ENCODE results near the gene ADGRG1.

The ADGRG1 gene

GRCh38 chr16:57600048-57600835 lies 28.2 kb upstream of the ADGRG1 start:
- no peak overlapping the region for H3K27ac Mint-ChIP-seq
- H3K4me1 Mint-ChIP-seq (ENCODE audit: low read depth), result peaks cover 46% of the 10 kb centered on the region
- H3K36me3 Mint-ChIP-seq (ENCODE audit: low read depth), result peaks cover 7% of the 10 kb centered on the region
- H3K27me3 Mint-ChIP-seq (ENCODE audit: low read depth), result peaks cover 3% of the 10 kb centered on the region
- no peak overlapping the region for H3K4me3 Mint-ChIP-seq
- H3K9me3 Mint-ChIP-seq, result peaks cover 12% of the 10 kb centered on the region

- H3K4me3 Mint-ChIP-seq, result peak overlapping the region; percentile 45
- peaks cover 3% of the 10 kb centered on the region for H3K27me3 Mint-ChIP-seq (ENCODE audit: low read depth)
- H3K27ac Mint-ChIP-seq, result peak overlapping the region; percentile 98
- H3K9me3 Mint-ChIP-seq, result peaks cover 6% of the 10 kb centered on the region
- peaks cover 51% of the 10 kb centered on the region for H3K4me1 Mint-ChIP-seq (ENCODE audit: low read depth)
- H3K36me3 Mint-ChIP-seq (ENCODE audit: low read depth), result peaks cover 4% of the 10 kb centered on the region
Observed at GRCh38 chr16:57600952-57601580, 27.4 kb upstream of the ADGRG1 start.

DNA sequence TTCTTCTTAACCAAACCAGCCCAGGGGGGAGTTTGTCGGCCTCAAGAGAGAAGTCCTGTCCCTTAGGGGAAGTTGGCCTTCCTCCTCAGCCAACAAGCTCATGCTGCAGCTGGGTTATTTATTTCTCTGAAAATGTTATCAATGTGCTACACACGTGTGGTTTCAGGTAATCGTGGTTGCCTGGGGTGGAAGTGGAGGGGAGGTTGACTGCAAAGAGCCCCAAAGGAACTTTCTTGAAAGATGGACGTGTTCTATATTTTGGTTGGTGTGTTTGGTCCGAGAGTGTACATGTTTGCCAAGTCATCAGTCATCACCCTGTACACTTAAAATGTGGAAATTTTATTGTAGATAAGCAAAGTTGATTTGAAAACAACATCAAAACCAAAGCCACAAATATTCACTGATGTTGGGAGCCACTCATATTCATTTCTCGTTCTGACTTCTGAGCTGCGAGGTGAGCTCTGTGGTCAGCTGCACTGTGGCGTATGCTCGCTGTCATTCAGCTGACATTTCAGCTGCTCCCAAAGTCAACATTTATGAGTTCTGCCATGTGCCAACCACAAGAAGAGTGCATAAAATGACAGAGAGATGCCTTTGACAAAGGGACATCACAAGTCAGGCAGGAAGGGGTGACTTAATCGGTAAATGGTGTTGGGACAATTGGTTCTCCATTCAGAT lies 26.5 kb upstream of the ADGRG1 start:
- H3K36me3 Mint-ChIP-seq (ENCODE audit: low read depth), result peaks cover 4% of the 10 kb centered on the region
- H3K4me3 Mint-ChIP-seq, result peak overlapping the region; percentile 59
- H3K27me3 Mint-ChIP-seq (ENCODE audit: low read depth), result peaks cover 3% of the 10 kb centered on the region
- peak overlapping the region; percentile 98 for H3K27ac Mint-ChIP-seq
- peaks cover 47% of the 10 kb centered on the region for H3K4me1 Mint-ChIP-seq (ENCODE audit: low read depth)
- H3K9me3 Mint-ChIP-seq, result peaks cover 6% of the 10 kb centered on the region

GRCh38 chr16:57603115-57604024 lies 25.1 kb upstream of the ADGRG1 start:
- Mint-ChIP-seq H3K9me3 (no peaks in the 10 kb centered on the region), H3K4me1 (ENCODE audit: low read depth) (peaks cover 49% of the 10 kb centered on the region), H3K36me3 (ENCODE audit: low read depth) (no peaks in the 10 kb centered on the region), H3K4me3 (no peak overlapping the region), H3K27me3 (ENCODE audit: low read depth) (no peaks in the 10 kb centered on the region), H3K27ac (peak overlapping the region; percentile 27)

DNA sequence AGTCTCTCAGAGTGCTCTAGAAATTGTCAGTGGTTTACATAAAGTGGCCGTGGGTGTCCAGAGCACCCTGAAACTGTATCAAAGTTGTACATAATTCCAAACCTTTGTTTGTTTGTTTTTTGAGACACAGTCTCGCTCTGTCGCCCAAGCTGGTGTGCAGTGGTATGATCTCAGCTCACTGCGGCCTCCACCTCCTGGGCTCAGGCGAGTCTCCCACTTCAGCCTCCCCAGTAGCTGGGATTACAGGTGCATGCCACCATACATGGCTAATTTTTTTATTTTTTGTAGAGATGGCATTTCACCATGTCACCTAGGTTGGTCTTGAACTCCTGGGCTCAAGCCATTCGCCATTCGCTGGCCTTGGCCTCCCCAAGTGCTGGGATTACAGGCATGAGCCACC lies 24.3 kb upstream of the ADGRG1 start:
- H3K9me3 Mint-ChIP-seq, result no peaks in the 10 kb centered on the region
- H3K36me3 Mint-ChIP-seq (ENCODE audit: low read depth), result no peaks in the 10 kb centered on the region
- H3K27ac Mint-ChIP-seq, result peak overlapping the region; percentile 16
- no peaks in the 10 kb centered on the region for H3K27me3 Mint-ChIP-seq (ENCODE audit: low read depth)
- peaks cover 55% of the 10 kb centered on the region for H3K4me1 Mint-ChIP-seq (ENCODE audit: low read depth)
- no peak overlapping the region for H3K4me3 Mint-ChIP-seq

DNA sequence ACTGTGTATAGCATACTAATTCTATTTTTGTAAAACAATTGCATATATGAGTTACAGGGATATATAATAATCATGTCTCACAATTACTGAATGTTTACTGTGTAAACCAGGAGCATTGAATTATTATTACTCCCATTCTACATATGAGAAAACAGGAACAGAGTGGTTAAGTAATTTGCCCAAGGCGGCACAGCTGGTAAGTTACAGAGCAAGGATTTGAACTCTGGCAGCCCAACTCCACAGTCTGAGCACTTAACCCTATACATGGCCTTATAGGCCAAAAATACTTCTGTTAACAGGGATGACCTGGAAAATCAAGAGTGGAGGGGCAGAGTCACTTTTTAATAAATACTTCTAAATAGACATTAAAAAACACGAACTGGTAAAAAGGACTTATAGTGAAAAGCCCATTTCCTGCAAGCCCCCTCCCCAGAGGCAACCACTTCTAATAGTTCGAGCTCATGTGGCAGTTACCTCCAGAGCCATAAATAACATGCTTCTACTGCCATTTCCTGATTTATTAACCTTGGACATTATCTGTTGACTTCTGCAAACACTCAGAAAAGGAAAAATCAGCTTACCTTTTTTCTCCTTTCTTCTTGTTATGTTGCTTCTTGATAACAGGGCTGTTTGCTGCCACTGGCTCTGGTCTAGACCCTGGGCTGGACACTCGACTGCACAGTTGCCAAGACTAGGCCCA lies 22.1 kb upstream of the ADGRG1 start:
- no peak overlapping the region for H3K27ac Mint-ChIP-seq
- H3K4me1 Mint-ChIP-seq (ENCODE audit: low read depth), result peaks cover 60% of the 10 kb centered on the region
- no peaks in the 10 kb centered on the region for H3K27me3 Mint-ChIP-seq (ENCODE audit: low read depth)
- no peak overlapping the region for H3K4me3 Mint-ChIP-seq
- H3K36me3 Mint-ChIP-seq (ENCODE audit: low read depth), result peaks cover under 1% of the 10 kb centered on the region
- no peaks in the 10 kb centered on the region for H3K9me3 Mint-ChIP-seq

DNA sequence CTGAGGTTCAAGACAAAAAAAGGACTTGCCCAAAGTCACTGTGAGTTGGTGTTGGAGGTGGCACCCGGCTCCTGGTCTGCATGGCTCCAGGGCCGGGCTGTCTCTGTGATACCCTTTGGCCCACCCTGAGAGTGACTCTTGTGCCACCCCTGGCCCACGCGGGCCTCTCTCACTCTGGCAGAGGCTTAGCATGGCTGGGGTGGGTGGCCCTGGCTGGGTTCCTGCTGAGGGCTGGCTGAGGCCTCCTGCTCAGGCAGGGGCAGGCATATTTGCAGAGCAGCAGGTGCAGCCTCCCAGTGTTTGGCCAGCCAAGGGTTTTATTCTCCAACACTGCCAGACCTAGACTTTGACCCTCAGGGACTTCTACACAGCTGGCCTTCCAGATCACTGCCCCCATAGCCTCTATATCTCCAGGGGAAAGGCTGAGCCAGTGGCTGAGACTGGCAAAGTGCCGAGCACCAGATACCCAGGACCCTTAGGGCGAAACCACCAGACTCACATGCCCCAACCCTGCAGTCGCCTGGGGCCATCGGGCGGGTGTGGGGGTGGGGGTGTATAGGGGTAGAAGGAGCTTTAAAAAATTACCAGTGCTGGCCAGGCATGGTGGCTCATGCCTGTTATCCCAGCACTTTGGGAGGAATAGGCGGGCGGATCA lies 21.5 kb upstream of the ADGRG1 start:
- peaks cover 57% of the 10 kb centered on the region for H3K4me1 Mint-ChIP-seq (ENCODE audit: low read depth)
- peaks cover 2% of the 10 kb centered on the region for H3K36me3 Mint-ChIP-seq (ENCODE audit: low read depth)
- H3K9me3 Mint-ChIP-seq, result no peaks in the 10 kb centered on the region
- H3K27me3 Mint-ChIP-seq (ENCODE audit: low read depth), result no peaks in the 10 kb centered on the region
- no peak overlapping the region for H3K27ac Mint-ChIP-seq
- no peak overlapping the region for H3K4me3 Mint-ChIP-seq

GRCh38 chr16:57607676-57608461 lies 20.6 kb upstream of the ADGRG1 start:
- H3K36me3 Mint-ChIP-seq (ENCODE audit: low read depth), result peaks cover 2% of the 10 kb centered on the region
- H3K4me3 Mint-ChIP-seq, result no peak overlapping the region
- H3K27ac Mint-ChIP-seq, result peak overlapping the region; percentile 9
- H3K27me3 Mint-ChIP-seq (ENCODE audit: low read depth), result no peaks in the 10 kb centered on the region
- H3K4me1 Mint-ChIP-seq (ENCODE audit: low read depth), result peaks cover 49% of the 10 kb centered on the region
- no peaks in the 10 kb centered on the region for H3K9me3 Mint-ChIP-seq

DNA sequence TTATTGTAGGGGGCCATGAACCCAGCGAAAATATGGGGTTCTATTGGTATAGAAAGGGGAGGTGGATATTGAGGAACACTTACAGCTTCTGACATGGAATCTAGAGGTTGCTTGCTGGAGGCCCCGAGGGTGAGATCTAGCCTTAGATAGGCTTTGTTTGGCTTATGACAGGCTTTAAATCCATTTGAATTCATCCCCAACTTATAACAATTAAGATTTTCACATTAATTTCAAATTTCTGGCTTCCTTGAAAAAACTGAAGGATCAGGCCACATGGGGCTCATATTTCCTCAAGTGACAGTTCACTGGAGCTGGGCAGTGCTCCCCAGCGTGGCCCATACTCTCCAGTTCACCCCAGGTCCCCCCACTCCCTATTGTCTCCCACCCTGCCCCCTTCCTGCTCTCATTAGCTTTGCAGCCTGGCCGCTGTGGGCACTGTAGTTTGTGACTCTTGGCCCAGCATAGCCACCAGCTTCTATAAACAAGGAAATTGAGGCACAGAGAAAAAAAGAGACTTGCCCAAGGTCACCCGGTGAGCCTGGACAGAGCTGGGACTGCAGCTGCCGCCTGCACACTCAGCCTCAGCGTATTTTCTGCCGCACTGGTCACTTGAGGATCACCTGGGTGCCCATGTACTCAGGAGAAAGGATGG lies 19.8 kb upstream of the ADGRG1 start:
- H3K27ac Mint-ChIP-seq, result no peak overlapping the region
- H3K36me3 Mint-ChIP-seq (ENCODE audit: low read depth), result peaks cover 2% of the 10 kb centered on the region
- no peaks in the 10 kb centered on the region for H3K27me3 Mint-ChIP-seq (ENCODE audit: low read depth)
- no peak overlapping the region for H3K4me3 Mint-ChIP-seq
- H3K4me1 Mint-ChIP-seq (ENCODE audit: low read depth), result peaks cover 42% of the 10 kb centered on the region
- H3K9me3 Mint-ChIP-seq, result no peaks in the 10 kb centered on the region

DNA sequence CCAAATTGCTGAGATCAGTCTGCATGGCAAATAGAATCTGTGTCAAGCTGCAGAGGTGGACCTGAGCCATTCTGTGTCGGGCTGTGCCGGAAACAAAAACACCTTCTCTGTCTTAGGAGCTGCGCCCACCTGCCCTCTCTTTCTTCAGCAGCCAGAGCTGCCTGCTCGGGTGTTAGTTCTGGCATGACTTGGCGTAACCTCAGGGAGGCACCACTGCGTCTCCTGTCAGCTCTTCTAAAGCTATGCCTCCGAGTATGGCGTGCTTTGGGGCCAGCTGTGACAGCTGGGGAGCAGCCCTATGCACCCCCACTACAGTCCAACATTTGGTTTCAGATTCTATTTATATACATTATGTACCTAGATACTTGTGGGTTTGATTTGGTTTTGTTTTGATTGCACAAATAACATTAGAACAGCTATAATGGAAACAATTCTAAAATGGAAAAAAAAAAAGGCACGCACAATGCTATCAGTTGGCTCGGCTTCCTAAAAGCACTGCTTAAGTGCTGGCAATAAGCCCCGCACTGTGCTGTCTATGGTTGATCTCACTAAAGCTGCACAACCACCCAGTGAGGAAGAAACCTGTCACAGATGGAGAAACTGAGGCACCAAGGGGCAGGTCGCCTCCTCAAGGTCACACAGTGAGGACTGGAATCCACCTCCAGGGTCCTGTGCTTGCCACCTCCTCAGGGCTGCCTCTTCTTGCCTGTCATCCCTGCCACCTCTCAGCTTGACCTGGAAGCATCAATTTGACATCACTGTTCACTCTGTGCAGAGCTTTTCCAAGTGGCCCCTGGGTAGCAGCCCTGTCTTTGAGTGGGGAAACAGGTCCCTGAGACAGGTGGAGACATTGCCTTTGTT lies 18.7 kb upstream of the ADGRG1 start:
- Mint-ChIP-seq H3K36me3 (ENCODE audit: low read depth) (peaks cover 2% of the 10 kb centered on the region), H3K27me3 (ENCODE audit: low read depth) (no peaks in the 10 kb centered on the region), H3K4me1 (ENCODE audit: low read depth) (peaks cover 44% of the 10 kb centered on the region), H3K27ac (peak overlapping the region; percentile 91), H3K4me3 (peak overlapping the region; percentile 63), H3K9me3 (no peaks in the 10 kb centered on the region)

GRCh38 chr16:57610611-57611010 lies 17.8 kb upstream of the ADGRG1 start:
- Mint-ChIP-seq H3K4me3 (no peak overlapping the region), H3K9me3 (no peaks in the 10 kb centered on the region), H3K36me3 (ENCODE audit: low read depth) (peaks cover 2% of the 10 kb centered on the region), H3K27me3 (ENCODE audit: low read depth) (no peaks in the 10 kb centered on the region), H3K27ac (peak overlapping the region; percentile 91), H3K4me1 (ENCODE audit: low read depth) (peaks cover 44% of the 10 kb centered on the region)

DNA sequence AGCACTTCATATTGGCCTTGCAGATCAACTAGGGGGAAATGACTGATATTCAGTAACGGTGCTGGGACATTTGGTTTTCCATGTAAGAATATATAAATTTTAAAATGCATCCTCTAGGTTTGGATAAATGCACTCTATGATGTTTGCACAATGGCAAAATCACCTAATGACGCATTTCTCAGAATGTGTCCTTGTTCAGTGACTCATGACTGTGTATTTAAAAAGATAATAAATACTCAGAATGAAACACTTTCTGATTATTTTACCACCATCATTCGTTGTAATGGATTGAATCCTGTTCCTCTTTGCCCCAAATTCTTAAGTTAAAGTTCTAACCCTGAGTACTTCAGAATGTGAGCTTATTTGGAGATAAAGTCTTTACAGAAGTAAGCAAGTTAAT lies 17.2 kb upstream of the ADGRG1 start:
- Mint-ChIP-seq H3K27ac (peak overlapping the region; percentile 73), H3K36me3 (ENCODE audit: low read depth) (peaks cover 2% of the 10 kb centered on the region), H3K4me1 (ENCODE audit: low read depth) (peaks cover 41% of the 10 kb centered on the region), H3K9me3 (no peaks in the 10 kb centered on the region), H3K27me3 (ENCODE audit: low read depth) (no peaks in the 10 kb centered on the region), H3K4me3 (no peak overlapping the region)
